Measurements from ENCODE around the gene PAX5.

The PAX5 gene

GRCh38 chr9:37027582-37028419 is 6.3 kb downstream of the PAX5 start:
- Histone ChIP-seq H3K36me3 (ENCODE audit: control insufficient read depth in 2 of 2, insufficient read depth in 1 of 2, low read length in 2 of 2) (no peaks in the 10 kb centered on the region), H3K4me3 (ENCODE audit: low read depth, low read length) (peak overlapping the region; percentile 39), H3K27ac (ENCODE audit: extremely low read depth, low read depth, low read length) (no peak overlapping the region), H3K4me1 (ENCODE audit: control insufficient read depth, insufficient read depth, low read length) (no peaks in the 10 kb centered on the region; the same call in 1 of the 2 replicates), H3K9me3 (ENCODE audit: control insufficient read depth, insufficient read depth, low read depth, low read length) (no peaks in the 10 kb centered on the region)
- POLR2A ChIA-PET: interaction anchor here (0.6 to 2.2 kb wide), 5 partner anchors 52 to 302 kb away, joined by 3 to 11 read pairs (median 4); no protein-coding TSS in a partner anchor
- CTCF ChIA-PET: interaction anchor here (1.1 kb wide), 1 partner anchor 29 kb away, joined by 3 read pairs; no protein-coding TSS in a partner anchor
- TF ChIP-seq ZNF692 (tag by site-specific recombination; IDR thresholded peaks at IDR 0.05) (0 out of 2 replicates have a peak, but pooled peaks have one; percentile 46), ZNF354C (tag by site-specific recombination; IDR thresholded peaks at IDR 0.05; ENCODE audit: borderline replicate concordance, low read depth) (no peak), REST (tag by site-specific recombination; IDR thresholded peaks at IDR 0.05) (peak; percentile 98), ZXDB (tag by site-specific recombination; IDR thresholded peaks at IDR 0.05) (peak; percentile 9; the same call in 1 of the 2 replicates), KLF9 (tag by site-specific recombination; IDR thresholded peaks at IDR 0.05; ENCODE audit: low read depth) (peak; percentile 86), ZNF792 (tag by site-specific recombination; IDR thresholded peaks at IDR 0.05) (no peak), ZNF629 (tag by site-specific recombination; IDR thresholded peaks at IDR 0.05) (no peak), GLIS1 (tag by site-specific recombination; IDR thresholded peaks at IDR 0.05) (peak; percentile 24; the same call in 1 of the 2 replicates), PRDM10 (tag by site-specific recombination; IDR thresholded peaks at IDR 0.05) (0 out of 2 replicates have a peak, but pooled peaks have one; percentile 10), GLIS2 (tag by site-specific recombination; IDR thresholded peaks at IDR 0.05) (0 out of 2 replicates have a peak, but pooled peaks have one; percentile 22), ZNF561 (tag by site-specific recombination; IDR thresholded peaks at IDR 0.05; ENCODE audit: borderline replicate concordance) (peak; percentile 67; the same call in 1 of the 2 replicates), KLF8 (tag by site-specific recombination; IDR thresholded peaks at IDR 0.05) (peak; percentile 63; the same call in 1 of the 2 replicates), GLI2 (tag by site-specific recombination; IDR thresholded peaks at IDR 0.05; ENCODE audit: borderline replicate concordance, low read depth) (no peak), ZFP69B (tag by site-specific recombination; IDR thresholded peaks at IDR 0.05) (peak; percentile 52; the same call in 1 of the 2 replicates), PATZ1 (tag by site-specific recombination; IDR thresholded peaks at IDR 0.05) (peak; percentile 79), ZEB2 (tag by site-specific recombination; IDR thresholded peaks at IDR 0.05) (peak; percentile 21; the same call in 1 of the 2 replicates), ZBTB20 (tag by site-specific recombination; IDR thresholded peaks at IDR 0.05) (peak; percentile 86), SP2 (tag by site-specific recombination; IDR thresholded peaks at IDR 0.05) (peak; percentile 95), ZBTB6 (tag by site-specific recombination; IDR thresholded peaks at IDR 0.05) (no peak), PBX3 (CRISPR knock-in tag; IDR thresholded peaks at IDR 0.05) (peak; percentile 99), ZNF404 (tag by site-specific recombination; IDR thresholded peaks at IDR 0.05) (no peak), SP7 (tag by site-specific recombination; IDR thresholded peaks at IDR 0.05) (0 out of 2 replicates have a peak, but pooled peaks have one; percentile 17), ZNF660 (tag by site-specific recombination; IDR thresholded peaks at IDR 0.05) (peak; percentile 74; the same call in 1 of the 2 replicates)

Measured in HEK293 (cell line).